ENCODE measurements around the gene CDC42BPG. TPM values are rescaled to one million over a fixed set of nuclear protein-coding genes. Genes with fewer than 3 reads are reported as not detected.

The CDC42BPG gene
- total and polyA plus RNA-seq, 2 of the 8 experiments (the other 6 are each of a cell fraction or from before 2014, with no cell fraction given): 3.7 to 10.6 TPM

DNA sequence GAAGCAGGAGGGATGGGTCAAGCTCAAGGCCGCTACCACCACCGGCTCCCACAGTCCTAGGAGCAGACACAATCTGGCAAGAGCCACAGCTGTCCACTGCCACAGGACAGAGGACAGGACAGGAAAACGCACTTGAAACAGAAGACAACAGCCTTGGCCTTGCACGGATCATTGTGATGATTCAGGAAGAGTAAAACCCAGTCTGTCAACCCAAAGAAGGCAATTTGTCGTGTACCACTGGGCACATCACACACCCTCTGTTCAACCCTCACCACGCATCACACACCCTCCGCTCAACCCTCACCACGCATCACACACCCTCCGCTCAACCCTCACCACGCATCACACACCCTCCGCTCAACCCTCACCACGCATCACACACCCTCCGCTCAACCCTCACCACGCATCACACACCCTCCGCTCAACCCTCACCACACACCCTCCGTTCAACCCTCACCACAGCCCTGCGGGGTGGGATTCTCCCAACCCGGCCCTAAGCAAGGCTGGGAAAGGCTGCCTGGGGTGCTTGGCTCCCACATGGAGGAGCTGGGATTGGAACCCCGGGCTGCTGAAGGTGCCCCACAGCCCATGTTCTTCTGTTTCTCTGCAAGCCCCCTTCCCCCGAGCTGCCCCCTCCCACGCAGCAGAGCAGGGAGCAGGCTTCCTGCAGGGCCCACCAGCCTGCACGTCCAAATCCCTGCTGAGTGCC is 11.3 kb upstream of the CDC42BPG start (continued):
- TF ChIP-seq, protein P1, sequence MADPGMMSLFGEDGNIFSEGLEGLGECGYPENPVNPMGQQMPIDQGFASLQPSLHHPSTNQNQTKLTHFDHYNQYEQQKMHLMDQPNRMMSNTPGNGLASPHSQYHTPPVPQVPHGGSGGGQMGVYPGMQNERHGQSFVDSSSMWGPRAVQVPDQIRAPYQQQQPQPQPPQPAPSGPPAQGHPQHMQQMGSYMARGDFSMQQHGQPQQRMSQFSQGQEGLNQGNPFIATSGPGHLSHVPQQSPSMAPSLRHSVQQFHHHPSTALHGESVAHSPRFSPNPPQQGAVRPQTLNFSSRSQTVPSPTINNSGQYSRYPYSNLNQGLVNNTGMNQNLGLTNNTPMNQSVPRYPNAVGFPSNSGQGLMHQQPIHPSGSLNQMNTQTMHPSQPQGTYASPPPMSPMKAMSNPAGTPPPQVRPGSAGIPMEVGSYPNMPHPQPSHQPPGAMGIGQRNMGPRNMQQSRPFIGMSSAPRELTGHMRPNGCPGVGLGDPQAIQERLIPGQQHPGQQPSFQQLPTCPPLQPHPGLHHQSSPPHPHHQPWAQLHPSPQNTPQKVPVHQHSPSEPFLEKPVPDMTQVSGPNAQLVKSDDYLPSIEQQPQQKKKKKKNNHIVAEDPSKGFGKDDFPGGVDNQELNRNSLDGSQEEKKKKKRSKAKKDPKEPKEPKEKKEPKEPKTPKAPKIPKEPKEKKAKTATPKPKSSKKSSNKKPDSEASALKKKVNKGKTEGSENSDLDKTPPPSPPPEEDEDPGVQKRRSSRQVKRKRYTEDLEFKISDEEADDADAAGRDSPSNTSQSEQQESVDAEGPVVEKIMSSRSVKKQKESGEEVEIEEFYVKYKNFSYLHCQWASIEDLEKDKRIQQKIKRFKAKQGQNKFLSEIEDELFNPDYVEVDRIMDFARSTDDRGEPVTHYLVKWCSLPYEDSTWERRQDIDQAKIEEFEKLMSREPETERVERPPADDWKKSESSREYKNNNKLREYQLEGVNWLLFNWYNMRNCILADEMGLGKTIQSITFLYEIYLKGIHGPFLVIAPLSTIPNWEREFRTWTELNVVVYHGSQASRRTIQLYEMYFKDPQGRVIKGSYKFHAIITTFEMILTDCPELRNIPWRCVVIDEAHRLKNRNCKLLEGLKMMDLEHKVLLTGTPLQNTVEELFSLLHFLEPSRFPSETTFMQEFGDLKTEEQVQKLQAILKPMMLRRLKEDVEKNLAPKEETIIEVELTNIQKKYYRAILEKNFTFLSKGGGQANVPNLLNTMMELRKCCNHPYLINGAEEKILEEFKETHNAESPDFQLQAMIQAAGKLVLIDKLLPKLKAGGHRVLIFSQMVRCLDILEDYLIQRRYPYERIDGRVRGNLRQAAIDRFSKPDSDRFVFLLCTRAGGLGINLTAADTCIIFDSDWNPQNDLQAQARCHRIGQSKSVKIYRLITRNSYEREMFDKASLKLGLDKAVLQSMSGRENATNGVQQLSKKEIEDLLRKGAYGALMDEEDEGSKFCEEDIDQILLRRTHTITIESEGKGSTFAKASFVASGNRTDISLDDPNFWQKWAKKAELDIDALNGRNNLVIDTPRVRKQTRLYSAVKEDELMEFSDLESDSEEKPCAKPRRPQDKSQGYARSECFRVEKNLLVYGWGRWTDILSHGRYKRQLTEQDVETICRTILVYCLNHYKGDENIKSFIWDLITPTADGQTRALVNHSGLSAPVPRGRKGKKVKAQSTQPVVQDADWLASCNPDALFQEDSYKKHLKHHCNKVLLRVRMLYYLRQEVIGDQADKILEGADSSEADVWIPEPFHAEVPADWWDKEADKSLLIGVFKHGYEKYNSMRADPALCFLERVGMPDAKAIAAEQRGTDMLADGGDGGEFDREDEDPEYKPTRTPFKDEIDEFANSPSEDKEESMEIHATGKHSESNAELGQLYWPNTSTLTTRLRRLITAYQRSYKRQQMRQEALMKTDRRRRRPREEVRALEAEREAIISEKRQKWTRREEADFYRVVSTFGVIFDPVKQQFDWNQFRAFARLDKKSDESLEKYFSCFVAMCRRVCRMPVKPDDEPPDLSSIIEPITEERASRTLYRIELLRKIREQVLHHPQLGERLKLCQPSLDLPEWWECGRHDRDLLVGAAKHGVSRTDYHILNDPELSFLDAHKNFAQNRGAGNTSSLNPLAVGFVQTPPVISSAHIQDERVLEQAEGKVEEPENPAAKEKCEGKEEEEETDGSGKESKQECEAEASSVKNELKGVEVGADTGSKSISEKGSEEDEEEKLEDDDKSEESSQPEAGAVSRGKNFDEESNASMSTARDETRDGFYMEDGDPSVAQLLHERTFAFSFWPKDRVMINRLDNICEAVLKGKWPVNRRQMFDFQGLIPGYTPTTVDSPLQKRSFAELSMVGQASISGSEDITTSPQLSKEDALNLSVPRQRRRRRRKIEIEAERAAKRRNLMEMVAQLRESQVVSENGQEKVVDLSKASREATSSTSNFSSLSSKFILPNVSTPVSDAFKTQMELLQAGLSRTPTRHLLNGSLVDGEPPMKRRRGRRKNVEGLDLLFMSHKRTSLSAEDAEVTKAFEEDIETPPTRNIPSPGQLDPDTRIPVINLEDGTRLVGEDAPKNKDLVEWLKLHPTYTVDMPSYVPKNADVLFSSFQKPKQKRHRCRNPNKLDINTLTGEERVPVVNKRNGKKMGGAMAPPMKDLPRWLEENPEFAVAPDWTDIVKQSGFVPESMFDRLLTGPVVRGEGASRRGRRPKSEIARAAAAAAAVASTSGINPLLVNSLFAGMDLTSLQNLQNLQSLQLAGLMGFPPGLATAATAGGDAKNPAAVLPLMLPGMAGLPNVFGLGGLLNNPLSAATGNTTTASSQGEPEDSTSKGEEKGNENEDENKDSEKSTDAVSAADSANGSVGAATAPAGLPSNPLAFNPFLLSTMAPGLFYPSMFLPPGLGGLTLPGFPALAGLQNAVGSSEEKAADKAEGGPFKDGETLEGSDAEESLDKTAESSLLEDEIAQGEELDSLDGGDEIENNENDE (IDR thresholded peaks at IDR 0.05; ENCODE audit: insufficient replicate concordance, low read length): no peak
- no peak for TF ChIP-seq EP300 (IDR thresholded peaks at IDR 0.05; ENCODE audit: borderline replicate concordance in 1 of 2, low read depth in 2 of 2, low read length in 2 of 2)
